ENCODE measurements around the gene PFDN1.

DNA sequence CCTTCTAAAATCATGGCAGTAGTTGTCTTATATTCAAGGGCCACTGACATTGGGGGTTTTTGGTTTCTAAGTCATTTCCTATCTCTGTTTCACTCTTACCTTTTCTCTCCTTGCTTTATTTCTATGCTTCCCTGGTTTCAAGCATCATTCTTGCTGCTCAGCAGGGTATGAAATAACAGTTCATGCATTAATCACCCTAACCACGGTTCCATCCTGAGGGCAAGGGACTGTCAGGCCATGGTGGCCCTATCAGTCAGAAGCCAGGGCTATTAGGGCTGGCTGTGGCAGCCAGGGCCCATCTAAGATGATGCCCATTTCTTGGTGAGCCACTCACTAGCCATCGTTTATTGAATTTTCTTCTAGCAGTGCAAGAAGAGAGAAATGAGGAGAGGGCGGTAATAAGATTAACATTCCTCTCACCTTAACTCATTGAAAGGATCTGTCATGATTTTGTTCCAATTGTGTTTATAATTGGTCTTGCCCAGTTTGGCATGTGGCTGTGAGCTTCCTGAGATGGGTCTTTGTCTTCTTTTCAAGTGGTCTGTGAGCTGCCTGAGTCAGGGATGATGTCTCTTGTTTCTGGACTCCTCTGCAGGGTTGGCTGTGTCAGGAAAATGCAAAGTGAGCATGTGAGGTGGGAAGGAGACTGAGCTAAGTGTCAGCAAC lies 82.7 kb downstream of the PFDN1 start:
- TF ChIP-seq CTCF (IDR thresholded peaks at IDR 0.05) (no peak), POLR2A (IDR thresholded peaks at IDR 0.05) (no peak)

Measured in adrenal gland (tissue), 5 donors.